ENCODE measurements around the gene ACSL6.

The ACSL6 gene

GRCh38 chr5:132006331-132007120 is 4.9 kb downstream of the ACSL6 start:
- no peak for DNase-seq (ENCODE audit: low read depth, low spot score)
- no peak overlapping the region for H3K4me3 ChIP-seq (ENCODE audit: low read depth, low read length)
- in situ Hi-C loops (cut with HindIII; ENCODE audit: low sequenced_read_pairs) = no loop called here
- no peak for TF ChIP-seq CTCF (IDR thresholded peaks at IDR 0.05; ENCODE audit: low read depth, low read length)

GRCh38 chr5:132005591-132005990 is 5.9 kb downstream of the ACSL6 start:
- no peak overlapping the region for H3K4me3 ChIP-seq (ENCODE audit: low read depth, low read length)
- TF ChIP-seq CTCF (IDR thresholded peaks at IDR 0.05; ENCODE audit: low read depth, low read length) = no peak
- DNase-seq (ENCODE audit: low read depth, low spot score) = no peak
- in situ Hi-C loops (cut with HindIII; ENCODE audit: low sequenced_read_pairs) = no loop called here

- H3K4me3 ChIP-seq (ENCODE audit: low read depth, low read length) = no peak overlapping the region
- in situ Hi-C loops (cut with HindIII; ENCODE audit: low sequenced_read_pairs) = no loop called here
- DNase-seq (ENCODE audit: low read depth, low spot score) = no peak
- TF ChIP-seq CTCF (IDR thresholded peaks at IDR 0.05; ENCODE audit: low read depth, low read length) = no peak
Measured at GRCh38 chr5:132003982-132004381, 7.5 kb downstream of the ACSL6 start.

GRCh38 chr5:132003170-132003744 is 8.2 kb downstream of the ACSL6 start:
- no peak overlapping the region for H3K4me3 ChIP-seq (ENCODE audit: low read depth, low read length)
- TF ChIP-seq CTCF (IDR thresholded peaks at IDR 0.05; ENCODE audit: low read depth, low read length) = peak; percentile 42
- DNase-seq (ENCODE audit: low read depth, low spot score) = peak; percentile 20
- in situ Hi-C loops (cut with HindIII; ENCODE audit: low sequenced_read_pairs) = no loop called here

GRCh38 chr5:132002757-132003156 is 8.7 kb downstream of the ACSL6 start:
- H3K4me3 ChIP-seq (ENCODE audit: low read depth, low read length) = no peak overlapping the region
- TF ChIP-seq CTCF (IDR thresholded peaks at IDR 0.05; ENCODE audit: low read depth, low read length) = no peak
- no peak for DNase-seq (ENCODE audit: low read depth, low spot score)
- in situ Hi-C loops (cut with HindIII; ENCODE audit: low sequenced_read_pairs) = no loop called here

GRCh38 chr5:132001647-132002561 is 9.6 kb downstream of the ACSL6 start:
- no peak for TF ChIP-seq CTCF (IDR thresholded peaks at IDR 0.05; ENCODE audit: low read depth, low read length)
- no peak overlapping the region for H3K4me3 ChIP-seq (ENCODE audit: low read depth, low read length)
- in situ Hi-C loops (cut with HindIII; ENCODE audit: low sequenced_read_pairs) = no loop called here
- peak; percentile 15 for DNase-seq (ENCODE audit: low read depth, low spot score)

Data from astrocyte of the spinal cord (primary cell).